H1 (cell line): ENCODE measurements around the gene PHACTR2. TPM values are rescaled to one million over a fixed set of nuclear protein-coding genes. Genes with fewer than 3 reads are reported as not detected.

Experiments used
- CTCF ChIA-PET: fragments of 300-600 bp; sonication (Branson Sonifier 250); formaldehyde crosslinking; loops from one replicate; lab custom pipeline; 2021; ENCODE audit not compliant: partially characterized antibody; lab: Charles Lee
- POLR2A ChIA-PET: fragments of 300-600 bp; sonication (Branson Sonifier 250); formaldehyde crosslinking; loops from one replicate; lab custom pipeline; 2021; ENCODE audit warnings: inconsistent platforms; ENCODE audit not compliant: partially characterized antibody; lab: Charles Lee
- DNase-seq, 2 experiments: peaks; one replicate each; pipeline versions ENCODE4 v3.0.0 to v3.0.0-alpha.2; 2010 to 2022; ENCODE audit warnings: low spot score in 2 of 2, low read depth in 1 of 2, mixed read lengths in 1 of 2
- FAIRE-seq: peaks from 2 replicates; lab custom pipeline; 2011; peaks lifted over from hg19 to GRCh38; lab: Jason Lieb, UNC
- H2AFZ ChIP-seq: 2 replicates; pipeline ENCODE4 v1.8.1; 2012; ENCODE audit warnings: low read length, inconsistent platforms
- H2AK5ac ChIP-seq: 2 replicates; pipeline ENCODE4 v1.6.1; 2013; ENCODE audit warnings: low read depth, low read length
- H2BK120ac ChIP-seq: replicated peaks from 2 replicates; pipeline ENCODE3; 2013; ENCODE audit warnings: low read depth, low read length, inconsistent platforms
- H2BK12ac ChIP-seq: 2 replicates; pipeline ENCODE4 v1.6.1; 2013; ENCODE audit warnings: low read depth, low read length
- H2BK15ac ChIP-seq: 2 replicates; pipeline ENCODE4 v1.6.1; 2013; ENCODE audit warnings: low read length
- H2BK20ac ChIP-seq: 2 replicates; pipeline ENCODE4 v1.6.1; 2013; ENCODE audit warnings: low read length
- H2BK5ac ChIP-seq: 2 replicates; pipeline ENCODE4 v1.6.1; 2013; ENCODE audit warnings: low read depth, low read length
- H3K14ac ChIP-seq: 2 replicates; pipeline ENCODE4 v1.6.1; 2013; ENCODE audit warnings: inconsistent platforms; ENCODE audit not compliant: insufficient read length
- H3K18ac ChIP-seq: 2 replicates; pipeline ENCODE4 v1.6.1; 2013; ENCODE audit warnings: low read length; ENCODE audit errors: extremely low read depth
- H3K23ac ChIP-seq: 2 replicates; pipeline ENCODE4 v1.6.1; 2013; ENCODE audit warnings: inconsistent platforms; ENCODE audit not compliant: insufficient read length
- H3K23me2 ChIP-seq: 2 replicates; pipeline ENCODE4 v1.6.1; 2013; ENCODE audit warnings: low read depth, low read length
- H3K27ac ChIP-seq: 2 replicates; pipeline ENCODE4 v1.6.1; 2011; ENCODE audit warnings: low read depth, low read length, inconsistent platforms
- H3K27me3 ChIP-seq, 4 experiments: replicated peaks in 1 of 4; 1 replicate in 1 of 4; 2 replicates in 3 of 4; pipeline versions ENCODE4 v1.6.1 to v1.8.1; 2011 to 2013; ENCODE audit warnings: low read length in 3 of 4, mild to moderate bottlenecking in 3 of 4, inconsistent platforms in 2 of 4, mixed read lengths in 2 of 4, moderate library complexity in 1 of 4; ENCODE audit not compliant: control insufficient read depth in 3 of 4, insufficient read depth in 3 of 4; ENCODE audit errors: extremely low read depth in 1 of 4
- H3K36me3 ChIP-seq, 4 experiments: 2 replicates each; pipeline versions ENCODE4 v1.6.1 to v1.8.1; 2011 to 2013; ENCODE audit warnings: mild to moderate bottlenecking in 4 of 4, low read length in 3 of 4, moderate library complexity in 2 of 4, control low read depth in 1 of 4, inconsistent platforms in 1 of 4; ENCODE audit not compliant: insufficient read depth in 4 of 4, control insufficient read depth in 2 of 4
- H3K4ac ChIP-seq: replicated peaks from 2 replicates; pipeline ENCODE3; 2013; ENCODE audit warnings: low read length, low read depth, mixed read lengths, inconsistent platforms; ENCODE audit not compliant: insufficient read length
- H3K4me1 ChIP-seq, 4 experiments: replicated peaks in 1 of 4; 1 replicate in 1 of 4; 2 replicates in 3 of 4; pipeline versions ENCODE4 v1.6.1 to v1.8.1; 2011 to 2013; ENCODE audit warnings: low read length in 3 of 4, inconsistent platforms in 2 of 4, mixed read lengths in 1 of 4; ENCODE audit not compliant: insufficient read depth in 4 of 4, control insufficient read depth in 3 of 4
- H3K4me2 ChIP-seq, 2 experiments: 2 replicates each; pipeline versions ENCODE4 v1.6.1 to v1.8.1; 2011 to 2013; ENCODE audit warnings: low read depth in 2 of 2, low read length in 2 of 2, control low read depth in 1 of 2, inconsistent platforms in 1 of 2, mild to moderate bottlenecking in 1 of 2; ENCODE audit not compliant: insufficient read depth in 1 of 2
- H3K4me3 ChIP-seq, 4 experiments: fragments of 200-600, 300-600 bp in 1 of 4; sonication (generic), shearing (Covaris generic), sonication (Bioruptor Twin) in 1 of 4; 2 replicates each; pipeline versions ENCODE4 v1.5.1 to v1.8.1; 2011 to 2016; ENCODE audit warnings: low read length in 4 of 4, low read depth in 3 of 4, control low read depth in 2 of 4, inconsistent platforms in 2 of 4, mild to moderate bottlenecking in 2 of 4, mixed read lengths in 1 of 4, moderate library complexity in 1 of 4; ENCODE audit not compliant: insufficient read depth in 2 of 4; ENCODE audit errors: extremely low read depth in 1 of 4
- H3K56ac ChIP-seq: replicated peaks from 2 replicates; pipeline ENCODE3; 2013; ENCODE audit warnings: low read depth, mild to moderate bottlenecking, mixed read lengths, low read length, inconsistent platforms; ENCODE audit not compliant: insufficient read length
- H3K79me1 ChIP-seq: 2 replicates; pipeline ENCODE4 v1.6.1; 2013; ENCODE audit warnings: low read depth, low read length, control low read depth
- H3K79me2 ChIP-seq, 2 experiments: 2 replicates each; pipeline versions ENCODE4 v1.6.1 to v1.8.1; 2012 to 2013; ENCODE audit warnings: low read length in 2 of 2, mild to moderate bottlenecking in 2 of 2, inconsistent platforms in 1 of 2; ENCODE audit not compliant: insufficient read depth in 2 of 2, control insufficient read depth in 1 of 2
- H3K9ac ChIP-seq, 4 experiments: replicated peaks in 1 of 4; 1 replicate in 1 of 4; 2 replicates in 3 of 4; pipeline versions ENCODE4 v1.6.1 to v1.8.1; 2011 to 2013; ENCODE audit warnings: low read depth in 3 of 4, low read length in 3 of 4, control low read depth in 2 of 4, mild to moderate bottlenecking in 2 of 4, moderate library complexity in 2 of 4, inconsistent platforms in 1 of 4; ENCODE audit errors: extremely low read depth in 1 of 4
- H3K9me3 ChIP-seq, 2 experiments: 2 replicates each; pipeline versions ENCODE4 v1.6.1 to v1.8.1; 2012 to 2013; ENCODE audit warnings: mild to moderate bottlenecking in 2 of 2, moderate library complexity in 2 of 2, control low read depth in 1 of 2, inconsistent platforms in 1 of 2, low read depth in 1 of 2, low read length in 1 of 2, mixed read lengths in 1 of 2; ENCODE audit not compliant: insufficient read depth in 2 of 2
- H4K20me1 ChIP-seq, 2 experiments: replicated peaks in 1 of 2; 2 replicates each; pipeline versions ENCODE3 to v1.8.1; 2011 to 2013; ENCODE audit warnings: inconsistent platforms in 2 of 2, low read length in 2 of 2, mild to moderate bottlenecking in 1 of 2; ENCODE audit not compliant: insufficient read depth in 2 of 2, control insufficient read depth in 1 of 2
- H4K5ac ChIP-seq: 2 replicates; pipeline ENCODE4 v1.6.1; 2013; ENCODE audit warnings: low read length, low read depth, mixed read lengths, inconsistent platforms; ENCODE audit not compliant: insufficient read length
- H4K8ac ChIP-seq: 2 replicates; pipeline ENCODE4 v1.8.0; 2013; ENCODE audit warnings: mild to moderate bottlenecking, moderate library complexity, low read length, inconsistent platforms; ENCODE audit not compliant: insufficient read depth; ENCODE audit errors: extremely low read depth
- H4K91ac ChIP-seq: replicated peaks from 2 replicates; pipeline ENCODE3; 2013; ENCODE audit warnings: low read length, mixed read lengths, inconsistent platforms; ENCODE audit not compliant: insufficient read length
- ASH2L ChIP-seq: fragments of 200-600, 300-600 bp; sonication (generic); IDR thresholded peaks from one replicate; pipeline ENCODE4 v1.7.1; 2017; ENCODE audit warnings: low read length
- CHD2 ChIP-seq: IDR thresholded peaks from 2 replicates; pipeline ENCODE4 v1.6.1; 2012; ENCODE audit warnings: low read length, improper control_type of control experiment
- CREB1 ChIP-seq: IDR thresholded peaks from 2 replicates; pipeline ENCODE4 v1.6.1; 2012; ENCODE audit warnings: inconsistent platforms
- CTBP2 ChIP-seq: IDR thresholded peaks from 2 replicates; pipeline ENCODE4 v1.7.0; 2011; ENCODE audit warnings: borderline replicate concordance, mild to moderate bottlenecking, moderate library complexity, mixed read lengths, low read length; ENCODE audit not compliant: insufficient read depth, insufficient read length
- HDAC6 ChIP-seq: IDR thresholded peaks from one replicate; pipeline ENCODE4 v1.7.1; 2012; ENCODE audit warnings: low read depth, mild to moderate bottlenecking, inconsistent platforms, low read length, moderate library complexity
- JUND ChIP-seq: IDR thresholded peaks from 2 replicates; pipeline ENCODE4 v1.6.1; 2011; ENCODE audit warnings: mild to moderate bottlenecking, improper control_type of control experiment, low read length
- POLR2A ChIP-seq, 2 experiments: IDR thresholded peaks; 1 replicate in 1 of 2; 2 replicates in 1 of 2; pipeline ENCODE4 v1.6.1; 2011; ENCODE audit warnings: low read depth in 2 of 2, low read length in 2 of 2, mild to moderate bottlenecking in 2 of 2; ENCODE audit errors: control extremely low read depth in 1 of 2
- POU5F1 ChIP-seq: IDR thresholded peaks from 2 replicates; pipeline ENCODE4 v1.6.1; 2011; ENCODE audit warnings: low read depth, mild to moderate bottlenecking, low read length, moderate library complexity
- RXRA ChIP-seq: IDR thresholded peaks from 2 replicates; pipeline ENCODE4 v1.6.1; 2011; ENCODE audit warnings: low read depth, mild to moderate bottlenecking, low read length, moderate library complexity; ENCODE audit not compliant: insufficient read depth
- SIN3A ChIP-seq, 2 experiments: IDR thresholded peaks in 1 of 2; conservative IDR thresholded peaks in 1 of 2; 2 replicates each; pipeline ENCODE4 v1.6.1; 2011 to 2012; ENCODE audit warnings: low read length in 2 of 2, improper control_type of control experiment in 1 of 2, low read depth in 1 of 2, mild to moderate bottlenecking in 1 of 2
- SIX5 ChIP-seq: IDR thresholded peaks from 2 replicates; pipeline ENCODE4 v1.6.1; 2011; ENCODE audit warnings: mild to moderate bottlenecking, low read depth, low read length
- TBP ChIP-seq: IDR thresholded peaks from 2 replicates; pipeline ENCODE4 v1.6.1; 2011; ENCODE audit warnings: low read depth, low read length, improper control_type of control experiment
- WGBS, 2 experiments: shearing (Covaris generic) in 1 of 2; methylation state at CpG; one replicate each; pipeline versions ENCODE4 v1.1.6 to v1.1.7; 2013 to 2015; ENCODE audit warnings: low lambda C conversion rate in 2 of 2, mixed read lengths in 2 of 2, inconsistent platforms in 1 of 2, low coverage in 1 of 2, missing lambda C conversion rate in 1 of 2; ENCODE audit not compliant: insufficient replicate concordance in 2 of 2, insufficient coverage in 1 of 2, insufficient read length in 1 of 2; ENCODE audit errors: extremely low coverage in 1 of 2, missing lambda C conversion rate in 1 of 2; 5-methylcytosine and 5-hydroxymethylcytosine counted together
- polyA plus RNA-seq, 7 experiments: library from polyadenylated mRNA; depleted of rRNA in 3 of 7; stranded (reverse) in 5 of 7; unstranded in 2 of 7; fragments of >200 nt in 5 of 7; fragments of 200-250 nt in 2 of 7; gene quantifications; 1 replicate in 5 of 7; 2 replicates in 1 of 7; 4 replicates in 1 of 7; pipeline versions ENCODE4 v1.2.1 to v1.2.3, GENCODE V29; 2011 to 2013; ENCODE audit warnings: missing spikeins in 2 of 7, mixed read lengths in 2 of 7
- total RNA-seq: library from RNA; stranded (reverse); fragmentation: NEBNext Ultra II Directional; extraction: Animal tissue kit (Norgen Biotek cat#: 25700); gene quantifications from 2 replicates; pipeline ENCODE4 v1.2.1, GENCODE V29; 2021

The PHACTR2 gene
- total and polyA plus RNA-seq, 2 of the 8 experiments (the other 6 are each of a cell fraction or from before 2014, with no cell fraction given) = 16.9 to 131 TPM

DNA sequence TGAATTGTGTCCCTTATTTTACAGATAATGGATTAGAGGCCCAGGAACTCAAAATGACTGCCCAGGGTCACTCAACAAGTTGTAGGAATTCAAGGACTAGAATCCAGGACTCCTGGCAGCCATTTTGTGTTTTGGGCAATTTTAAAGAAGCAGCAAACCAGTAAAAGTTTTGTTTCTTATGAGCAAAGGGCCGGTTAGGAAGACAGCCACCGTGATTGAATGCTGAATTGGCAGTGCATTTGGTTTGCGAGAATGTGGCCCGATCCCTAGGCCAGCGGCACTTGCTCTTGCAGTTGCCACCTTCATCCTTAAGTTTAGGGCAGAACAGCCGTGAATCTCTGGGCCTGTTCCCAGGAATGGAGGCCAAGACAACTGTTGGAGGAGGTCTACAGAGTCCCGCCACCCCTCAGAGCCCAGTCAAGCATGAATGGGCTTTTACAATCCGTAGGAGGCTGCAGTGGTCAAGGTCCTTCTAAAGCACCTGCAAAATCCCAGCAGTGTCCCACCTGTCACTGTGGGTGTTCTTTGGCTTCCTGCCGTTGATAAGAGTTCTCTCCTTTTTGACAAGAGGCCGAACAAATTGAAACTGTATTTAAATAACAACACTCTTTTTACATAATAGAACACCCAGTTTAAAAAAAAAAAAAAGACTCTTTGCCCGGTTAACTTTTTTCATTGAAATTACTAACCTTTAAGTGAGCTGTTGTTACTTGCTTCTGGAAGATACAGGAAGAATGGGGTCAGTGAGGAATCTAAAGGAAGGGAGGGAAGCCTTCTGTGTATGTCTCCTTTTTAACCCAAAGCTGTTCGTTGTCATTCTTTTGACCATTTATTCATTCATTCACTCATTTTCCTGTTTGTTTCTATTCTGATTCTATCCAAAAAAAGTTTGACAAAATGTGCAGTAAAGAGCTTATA is 68.7 kb downstream of the PHACTR2 start:
- Histone ChIP-seq H4K91ac (peak overlapping the region; percentile 98), H3K9me3 (no peaks in the 10 kb centered on the region), H3K36me3 (no peaks in the 10 kb centered on the region), H2AK5ac (peak overlapping the region; percentile 84), H3K79me2 (peaks cover 0 to 41% of the 10 kb centered on the region in 2 experiments; a peak in 2 of 4 replicates), H3K18ac (peak overlapping the region; percentile 96), H3K4me1 (peaks cover 14 to 56% (median 52%) of the 10 kb centered on the region in 4 experiments), H4K20me1 (no peaks in the 10 kb centered on the region), H3K14ac (no peak overlapping the region), H3K4me3 (peak overlapping the region in 1 of 4 experiments; percentile 38; a peak in 1 of 8 replicates), H2BK12ac (peak overlapping the region; percentile 93), H3K56ac (no peak overlapping the region), H3K27ac (peak overlapping the region; percentile 88), H3K79me1 (no peaks in the 10 kb centered on the region; the same call in 1 of the 2 replicates), H3K23me2 (no peaks in the 10 kb centered on the region), H3K23ac (no peak overlapping the region), H4K5ac (peak overlapping the region; percentile 96), H2BK20ac (peak overlapping the region; percentile 91), H2BK15ac (no peak overlapping the region), H3K4me2 (peak overlapping the region; percentile 47 to 48), H4K8ac (peak overlapping the region; percentile 87), H2BK5ac (peak overlapping the region; percentile 99), H2AFZ (no peak overlapping the region), H3K4ac (peak overlapping the region; percentile 97), H3K9ac (peak overlapping the region in 1 of 4 experiments; percentile 20; a peak in 1 of 7 replicates), H2BK120ac (peak overlapping the region; percentile 18), H3K27me3 (no peaks in the 10 kb centered on the region)
- ChIA-PET CTCF (interaction anchor here (0.9 to 1.6 kb wide), 3 partner anchors 126 to 171 kb away, joined by 3 to 4 read pairs (median 3); no protein-coding TSS in a partner anchor), POLR2A (interaction anchor here (0.6 to 1.8 kb wide), 18 partner anchors 9 to 153 kb away, joined by 3 to 5 read pairs (median 4); no protein-coding TSS in a partner anchor)
- peak; percentile 81 for FAIRE-seq
- peak; percentile 73 to 86 for DNase-seq
- WGBS, 2 experiments = 5% methylated on average over 12 of the region's 12 CpGs; no CpG with 5 or more reads in 1 of the 2 experiments
- no peak for TF ChIP-seq SIX5
- TF ChIP-seq POU5F1 = 0 out of 2 replicates have a peak, but pooled peaks have one; percentile 45
- peak; percentile 63 to 77 for TF ChIP-seq POLR2A (IDR thresholded peaks at IDR 0.05; ENCODE audit: control extremely low read depth in 1 of 2, low read depth in 2 of 2, low read length in 2 of 2)
- peak; percentile 74 for TF ChIP-seq TBP
- no peak for TF ChIP-seq RXRA
- no peak for TF ChIP-seq JUND
- TF ChIP-seq HDAC6 = no peak
- peak; percentile 52; the same call in 1 of the 2 replicates for TF ChIP-seq CHD2
- peak; percentile 92 for TF ChIP-seq CTBP2
- TF ChIP-seq CREB1 = peak; percentile 45; the same call in 1 of the 2 replicates
- TF ChIP-seq ASH2L = peak; percentile 54
- TF ChIP-seq SIN3A (conservative IDR thresholded peaks at IDR 0.05 in 1 of 2, IDR thresholded peaks at IDR 0.05 in 1 of 2; ENCODE audit: low read depth in 1 of 2, low read length in 2 of 2) = peak; percentile 75 to 80; a peak in 1 of 4 replicates
